HUES64 (cell line): Measurements from ENCODE around the gene SAMD14.
"Not testable (repeated sequence)": the region's sequence is repeated elsewhere in the genome, so short reads cannot be mapped to it uniquely, and the experiment has no call there.

Experiments used
- H3K27ac ChIP-seq: 2 replicates; pipeline ENCODE4 v1.7.0; 2013; ENCODE audit warnings: low read depth, low read length, inconsistent platforms
- H3K27me3 ChIP-seq: 2 replicates; pipeline ENCODE4 v1.6.1; 2013; ENCODE audit warnings: mild to moderate bottlenecking, low read length; ENCODE audit not compliant: insufficient read depth
- H3K36me3 ChIP-seq: 2 replicates; pipeline ENCODE4 v1.6.1; 2013; ENCODE audit warnings: mild to moderate bottlenecking, low read length; ENCODE audit not compliant: insufficient read depth
- H3K4me1 ChIP-seq: 2 replicates; pipeline ENCODE4 v1.6.1; 2013; ENCODE audit warnings: mild to moderate bottlenecking, low read length, moderate library complexity; ENCODE audit not compliant: insufficient read depth
- H3K4me3 ChIP-seq: 2 replicates; pipeline ENCODE4 v1.5.1; 2013; ENCODE audit warnings: mild to moderate bottlenecking, low read length, moderate library complexity
- H3K9ac ChIP-seq: 2 replicates; pipeline ENCODE4 v1.6.1; 2013; ENCODE audit warnings: mild to moderate bottlenecking, low read depth, low read length
- H3K9me3 ChIP-seq: 2 replicates; pipeline ENCODE4 v1.6.1; 2013; ENCODE audit warnings: low read depth, low read length; ENCODE audit not compliant: insufficient read depth
- WGBS: fragments of 150-250, 120-280 bp; methylation state at CpG from one replicate; pipeline ENCODE4 v1.1.7; 2013; ENCODE audit warnings: missing lambda C conversion rate; 5-methylcytosine and 5-hydroxymethylcytosine counted together

Gene SAMD14

GRCh38 chr17:50064253-50065001 is 65.5 kb downstream of the SAMD14 start:
- Histone ChIP-seq H3K4me1 (peaks cover 3% of the 10 kb centered on the region; the same call in 1 of the 2 replicates), H3K27ac (0 out of 2 replicates have a peak overlapping the region, but pooled peaks have one; percentile 4), H3K9ac (no peak overlapping the region), H3K9me3 (no peaks in the 10 kb centered on the region), H3K27me3 (no peaks in the 10 kb centered on the region), H3K4me3 (no peak overlapping the region), H3K36me3 (peaks cover 3% of the 10 kb centered on the region; the same call in 1 of the 2 replicates)
- 73% methylated on average over 17 of the region's 20 CpGs for WGBS

GRCh38 chr17:50063561-50064252 is 66.3 kb downstream of the SAMD14 start:
- 97% methylated on average over 8 of the region's 8 CpGs for WGBS
- Histone ChIP-seq H3K4me3 (no peak overlapping the region), H3K27me3 (no peaks in the 10 kb centered on the region), H3K36me3 (no peaks in the 10 kb centered on the region; the same call in 1 of the 2 replicates), H3K27ac (no peak overlapping the region), H3K4me1 (peaks cover 8% of the 10 kb centered on the region; the same call in 1 of the 2 replicates), H3K9ac (no peak overlapping the region), H3K9me3 (no peaks in the 10 kb centered on the region)

- H3K27ac ChIP-seq: no peak overlapping the region
- no peak overlapping the region for H3K9ac ChIP-seq
- H3K4me3 ChIP-seq: no peak overlapping the region
- 88% methylated on average over 10 of the region's 10 CpGs for WGBS
- peaks cover 12% of the 10 kb centered on the region; the same call in 1 of the 2 replicates for H3K4me1 ChIP-seq
- peaks cover 7% of the 10 kb centered on the region for H3K27me3 ChIP-seq
- no peaks in the 10 kb centered on the region; the same call in 1 of the 2 replicates for H3K36me3 ChIP-seq
- no peaks in the 10 kb centered on the region for H3K9me3 ChIP-seq
These were observed 67.4 kb downstream of the SAMD14 start for GRCh38 chr17:50062293-50063243.

- H3K27ac ChIP-seq, H3K36me3 ChIP-seq, H3K9ac ChIP-seq, H3K9me3 ChIP-seq, H3K4me3 ChIP-seq: not testable (repeated sequence)
- Histone ChIP-seq H3K27me3 (peaks cover 16% of the 10 kb centered on the region), H3K4me1 (peaks cover 12% of the 10 kb centered on the region; the same call in 1 of the 2 replicates)
- 94% methylated on average over 10 of the region's 10 CpGs for WGBS
These were observed 68.3 kb downstream of the SAMD14 start for GRCh38 chr17:50061713-50062045.

GRCh38 chr17:50060951-50061712 is 68.8 kb downstream of the SAMD14 start:
- Histone ChIP-seq H3K27ac (no peak overlapping the region), H3K9ac (no peak overlapping the region), H3K27me3 (peaks cover 18% of the 10 kb centered on the region), H3K4me3 (no peak overlapping the region), H3K36me3 (no peaks in the 10 kb centered on the region), H3K4me1 (peaks cover 12% of the 10 kb centered on the region; the same call in 1 of the 2 replicates), H3K9me3 (no peaks in the 10 kb centered on the region)
- 94% methylated on average over 9 of the region's 9 CpGs for WGBS
